Stimulated activated CD8-positive, alpha-beta memory T cell treated with anti-CD3 and anti-CD28 coated beads, Interleukin-4, amount 100 ng/mL, for 48 hours (primary cell): ENCODE results near the gene SLC12A7.
"Not testable (repeated sequence)": the region's sequence is repeated elsewhere in the genome, so short reads cannot be mapped to it uniquely, and the experiment has no call there.

ENCODE experiments used
- DNase-seq: peaks from one replicate; pipeline ENCODE4 v3.0.0-alpha.2; 2020

The SLC12A7 gene

DNA sequence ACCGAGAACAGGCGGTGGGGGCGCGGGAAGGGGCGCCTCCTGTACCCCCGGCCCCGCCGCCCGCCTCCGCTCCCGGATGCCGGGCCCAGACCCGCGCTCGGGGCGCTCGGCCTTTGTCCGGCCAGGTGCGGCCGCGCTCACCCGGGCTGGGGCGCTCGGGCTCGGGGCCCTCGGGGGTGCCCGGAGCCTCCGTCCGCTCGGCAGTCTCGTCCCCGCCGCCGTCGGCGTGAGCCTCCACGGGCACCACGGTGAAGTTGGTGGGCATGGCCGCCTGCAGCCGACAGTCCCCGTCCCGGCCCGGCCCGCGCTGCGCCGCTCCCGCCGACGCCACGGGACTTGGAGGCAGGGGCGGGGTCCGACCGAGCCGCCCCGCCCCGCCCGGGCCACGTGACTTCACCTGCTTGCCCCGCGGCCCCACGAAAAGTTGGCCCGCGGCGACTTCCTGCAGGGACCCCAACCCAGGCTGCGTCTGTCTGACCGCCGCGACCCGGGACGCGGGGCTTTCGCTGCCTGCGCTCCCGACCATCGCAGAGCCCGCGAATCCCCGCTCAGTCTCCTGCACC lies at the start of gene SLC12A7:
Gene SLC12A7 (minus strand): TSS at position 337 of the 563 bp plus-strand sequence. CDS start 72 bp downstream, at position 265.
- DNase-seq = peak; percentile 73

DNA sequence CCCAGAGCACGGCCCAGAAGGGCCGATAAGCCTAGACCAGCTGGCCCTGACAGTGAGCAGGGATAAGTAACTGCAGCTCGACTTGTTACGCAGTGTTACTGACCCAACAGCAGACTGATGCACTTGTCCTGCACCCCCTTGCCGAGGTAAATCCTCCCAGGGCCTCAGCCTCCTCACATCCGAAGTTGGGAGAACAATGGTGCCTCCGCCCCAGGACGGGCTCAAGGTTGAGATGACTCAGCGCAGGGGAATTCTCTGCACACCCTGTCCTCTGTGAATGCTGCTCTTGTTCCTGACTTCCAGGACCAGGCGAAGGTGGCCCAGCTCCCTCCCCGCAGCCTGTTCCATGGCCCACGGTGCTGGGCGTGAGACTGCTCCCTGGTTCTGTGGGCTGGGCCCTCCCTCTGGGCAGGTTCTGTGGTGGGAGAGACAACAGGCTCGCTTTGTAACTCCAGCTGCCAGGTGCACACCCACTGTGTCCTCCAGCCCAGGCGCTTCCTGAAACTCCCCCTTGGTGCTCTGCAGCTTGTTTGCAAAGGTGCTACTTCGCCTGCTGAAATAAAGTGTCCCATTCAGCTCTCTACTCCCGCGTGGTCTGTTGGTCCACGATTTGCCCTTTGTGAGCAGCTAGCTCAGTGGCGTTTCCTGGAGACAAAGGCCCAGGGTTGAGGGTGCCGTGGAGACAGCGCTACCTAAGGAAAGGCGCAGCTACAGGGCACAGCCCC lies 49.4 kb upstream of the SLC12A7 start:
- DNase-seq = no peak

- DNase-seq = no peak
Measured at GRCh38 chr5:1159774-1160406, 48.0 kb upstream of the SLC12A7 start.

GRCh38 chr5:1159341-1159675 lies 47.4 kb upstream of the SLC12A7 start:
- no peak for DNase-seq

- no peak for DNase-seq
Measured at GRCh38 chr5:1158647-1159340, 46.9 kb upstream of the SLC12A7 start.

DNA sequence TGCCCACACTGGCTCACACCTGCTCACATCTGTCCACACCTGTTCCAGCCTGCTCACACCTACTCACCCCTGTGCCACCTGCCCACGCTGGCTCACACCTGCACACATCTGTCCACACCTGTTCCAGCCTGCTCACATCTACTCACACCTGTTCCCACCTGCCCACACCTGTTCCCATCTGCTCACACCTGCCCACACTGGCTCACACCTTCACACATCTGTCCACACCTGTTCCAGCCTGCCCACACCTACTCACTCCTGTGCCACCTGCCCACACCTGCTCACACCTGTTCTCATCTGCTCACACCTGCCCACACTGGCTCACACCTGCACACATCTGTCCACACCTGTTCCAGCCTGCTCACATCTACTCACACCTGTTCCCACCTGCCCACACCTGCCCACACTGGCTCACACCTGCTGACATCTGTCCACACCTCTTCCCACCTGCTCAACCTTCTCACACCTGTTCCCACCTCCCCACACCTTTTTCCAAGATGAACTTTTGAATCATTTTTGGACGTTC lies 45.7 kb upstream of the SLC12A7 start:
- not testable (repeated sequence) for DNase-seq

DNA sequence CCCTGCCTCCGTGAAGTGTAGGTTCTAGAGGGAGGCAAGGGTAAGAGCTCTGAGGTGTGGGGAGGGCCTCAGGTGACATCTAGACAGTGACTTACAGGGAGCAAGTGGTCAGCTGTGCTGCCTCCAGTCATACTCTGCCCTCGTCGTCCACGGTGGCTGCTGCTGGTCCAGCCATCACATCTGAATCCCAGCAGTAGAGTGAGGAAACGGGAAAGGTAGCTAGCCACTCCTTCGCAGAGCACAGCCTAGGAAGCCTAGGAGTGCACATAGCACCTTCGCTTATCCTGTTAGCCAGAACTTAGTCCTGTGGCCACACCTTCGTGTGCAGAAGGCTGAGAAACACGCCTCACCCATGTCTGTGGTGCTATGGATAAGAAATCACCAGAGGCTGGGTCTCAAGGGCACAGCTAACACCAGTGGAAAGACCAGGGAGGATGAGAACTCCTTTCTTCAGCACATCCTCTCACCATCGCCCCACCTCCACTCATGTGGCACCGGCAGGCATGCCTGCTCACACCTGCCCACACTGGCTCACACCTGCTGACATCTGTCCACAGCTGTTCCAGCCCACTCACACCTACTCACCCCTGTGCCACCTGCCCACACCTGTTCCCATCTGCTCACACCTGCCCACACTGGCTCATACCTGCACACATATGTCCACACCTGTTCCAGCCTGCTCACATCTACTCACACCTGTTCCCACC lies 45.0 kb upstream of the SLC12A7 start:
- no peak for DNase-seq

DNA sequence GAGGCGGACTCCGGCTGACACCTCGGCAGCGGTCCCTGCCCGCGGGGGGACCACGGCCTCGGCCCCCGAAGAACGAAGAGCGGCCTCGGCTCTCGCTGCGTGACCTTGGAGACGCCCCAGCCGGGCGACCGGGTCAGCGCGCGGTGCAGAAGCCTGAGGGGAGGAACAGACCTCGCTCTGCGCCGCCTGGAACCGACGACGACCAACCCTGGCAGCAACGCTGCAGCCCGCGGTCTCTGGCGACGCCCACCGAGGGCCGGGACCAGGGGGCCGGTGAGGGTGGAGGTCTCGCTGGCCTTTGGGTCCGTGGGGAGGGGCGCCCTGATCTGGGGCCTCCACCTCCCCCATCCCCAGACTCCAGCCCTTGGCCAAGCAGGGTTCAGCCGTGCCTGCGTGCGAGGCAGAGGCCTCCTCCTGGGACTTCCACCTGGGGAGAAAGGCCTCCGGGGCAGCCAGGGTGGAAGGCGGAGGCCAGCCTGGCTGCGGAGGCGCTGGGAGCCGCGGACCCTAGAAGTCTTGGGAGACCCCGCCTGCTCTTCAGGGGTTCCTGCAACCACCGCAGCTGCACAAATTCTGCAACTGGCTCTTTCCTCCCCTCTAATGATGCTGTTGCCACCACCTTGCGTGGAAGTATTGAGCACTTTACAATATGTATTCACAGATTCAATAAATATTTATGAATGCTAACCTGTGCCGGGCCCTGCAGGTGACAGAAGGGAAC lies 44.3 kb upstream of the SLC12A7 start:
- no peak for DNase-seq

DNA sequence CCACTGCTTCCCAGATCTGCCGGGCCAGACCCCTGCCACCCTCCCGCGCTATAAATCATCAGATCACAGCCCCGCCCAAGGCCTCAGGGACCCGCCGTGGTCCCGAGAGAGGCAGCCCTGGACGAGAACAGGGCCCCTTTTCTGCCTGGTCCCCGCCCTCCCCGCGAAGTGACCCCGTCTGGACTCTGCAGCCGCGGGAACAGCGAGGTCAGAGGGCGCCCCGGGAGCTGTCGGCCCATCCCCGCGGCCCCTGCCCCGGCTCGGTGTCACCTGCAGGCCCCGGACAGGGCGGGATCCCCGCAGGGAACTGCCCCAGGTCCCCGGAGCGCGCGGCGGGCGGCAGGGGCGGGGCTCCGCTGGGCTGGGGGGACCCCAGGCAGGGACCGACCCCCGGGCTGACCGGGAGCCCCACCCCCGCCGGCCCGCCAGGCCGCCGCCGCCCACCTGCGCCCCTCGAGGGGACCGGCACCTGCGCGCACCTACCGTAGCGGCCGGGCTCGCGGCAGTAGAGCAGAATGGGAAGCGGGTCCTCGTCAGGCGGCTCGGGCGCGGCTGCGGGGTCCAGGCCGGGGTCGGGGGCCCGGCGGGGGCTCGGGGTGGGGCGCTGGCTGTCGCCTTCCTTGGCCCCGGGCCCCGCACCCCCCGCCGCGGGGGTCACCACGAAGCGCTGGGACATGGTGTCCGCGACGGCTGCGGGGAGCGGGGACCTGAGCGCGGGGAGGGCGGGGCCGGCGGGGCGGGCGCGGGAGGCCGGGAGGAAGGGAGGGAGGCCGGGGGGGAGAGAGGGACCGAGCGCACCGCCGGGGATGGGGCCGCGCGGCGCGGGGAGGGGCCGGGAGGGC lies 43.5 kb upstream of the SLC12A7 start:
- DNase-seq = no peak

DNA sequence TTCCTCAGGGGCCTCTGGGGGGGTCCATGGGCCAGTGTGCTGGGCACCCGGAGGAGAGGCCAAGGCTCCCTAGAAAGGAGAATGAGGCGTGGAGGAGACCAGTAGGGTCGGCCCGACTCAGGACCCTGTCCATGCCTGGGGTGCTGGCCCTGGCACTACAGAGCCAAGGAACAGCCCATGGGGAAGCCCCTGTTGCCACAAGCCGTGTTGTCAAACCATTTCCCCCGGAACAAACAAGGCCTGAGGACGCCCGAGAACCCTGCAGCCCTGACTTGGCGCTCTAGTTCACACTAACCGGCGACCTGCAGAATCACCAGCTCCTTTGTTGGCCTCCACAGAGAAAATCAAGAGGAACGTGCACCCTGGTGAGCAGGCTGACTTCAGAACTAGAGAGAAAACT lies 41.6 kb upstream of the SLC12A7 start:
- no peak for DNase-seq

DNA sequence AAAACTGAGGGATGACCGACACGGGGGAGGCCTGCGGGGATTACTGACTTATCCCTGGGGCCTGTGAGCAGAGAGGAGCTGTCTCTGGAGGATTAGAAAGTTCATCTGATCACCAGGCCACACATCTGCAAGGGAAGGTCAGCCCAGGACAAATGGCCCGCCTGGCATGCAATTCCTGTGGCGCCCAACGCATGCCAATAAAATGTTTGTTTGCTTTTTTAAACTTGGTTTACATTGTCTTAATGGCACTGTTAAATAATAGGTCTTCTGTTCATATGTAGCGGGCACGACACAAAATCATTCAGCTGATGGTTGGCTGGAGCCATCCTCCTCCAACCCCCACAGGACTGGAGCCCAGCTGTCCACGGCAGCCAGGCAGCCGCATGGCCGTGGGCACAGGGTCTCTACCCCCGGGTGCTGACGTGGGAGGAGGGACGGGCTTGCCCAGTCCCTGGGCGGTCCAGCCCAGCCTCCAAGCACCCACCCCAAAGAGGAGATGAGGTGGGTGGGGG lies 41.0 kb upstream of the SLC12A7 start:
- DNase-seq = no peak

GRCh38 chr5:1152156-1152555 lies 40.3 kb upstream of the SLC12A7 start:
- peak; percentile 28 for DNase-seq

DNA sequence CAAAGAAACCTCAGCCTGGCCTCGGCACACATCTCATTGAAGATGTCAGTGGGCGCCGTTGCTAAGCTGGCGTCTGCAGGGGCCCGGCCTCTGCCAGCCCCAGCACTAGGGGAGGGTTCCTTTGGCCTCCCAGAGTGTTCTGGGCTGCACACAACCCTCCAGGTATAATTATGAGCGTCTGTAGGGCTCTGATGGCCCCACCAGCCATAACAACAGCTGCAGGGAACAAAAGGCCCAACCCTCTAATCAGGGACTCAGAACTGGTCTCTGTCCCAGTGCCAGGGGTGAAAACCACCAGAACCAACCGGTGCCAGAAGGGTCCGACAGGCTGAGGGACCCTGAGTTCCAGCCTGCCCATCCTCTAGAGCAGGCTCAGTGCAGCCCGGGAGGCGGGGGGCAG lies 39.5 kb upstream of the SLC12A7 start:
- no peak for DNase-seq

DNA sequence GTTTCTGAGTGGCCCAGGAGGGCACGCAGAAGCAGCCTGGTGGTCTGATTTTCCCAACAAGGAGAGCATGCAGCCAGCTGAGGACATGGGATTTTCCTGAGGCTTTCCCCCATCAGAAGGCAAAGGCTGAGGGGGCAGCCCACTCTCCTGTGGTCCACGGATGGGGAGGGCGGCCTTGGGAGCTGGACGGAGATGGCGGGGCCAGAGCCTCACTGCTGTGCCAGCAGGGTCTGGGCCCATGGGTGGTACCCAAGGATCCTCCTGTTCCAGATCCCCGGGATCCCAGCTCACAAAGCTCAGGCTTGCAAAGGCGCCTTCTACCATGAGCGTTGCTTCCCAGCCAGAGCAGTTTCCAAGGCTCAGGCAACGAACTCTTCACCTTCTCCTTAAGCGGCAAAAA lies 39.0 kb upstream of the SLC12A7 start:
- no peak for DNase-seq

DNA sequence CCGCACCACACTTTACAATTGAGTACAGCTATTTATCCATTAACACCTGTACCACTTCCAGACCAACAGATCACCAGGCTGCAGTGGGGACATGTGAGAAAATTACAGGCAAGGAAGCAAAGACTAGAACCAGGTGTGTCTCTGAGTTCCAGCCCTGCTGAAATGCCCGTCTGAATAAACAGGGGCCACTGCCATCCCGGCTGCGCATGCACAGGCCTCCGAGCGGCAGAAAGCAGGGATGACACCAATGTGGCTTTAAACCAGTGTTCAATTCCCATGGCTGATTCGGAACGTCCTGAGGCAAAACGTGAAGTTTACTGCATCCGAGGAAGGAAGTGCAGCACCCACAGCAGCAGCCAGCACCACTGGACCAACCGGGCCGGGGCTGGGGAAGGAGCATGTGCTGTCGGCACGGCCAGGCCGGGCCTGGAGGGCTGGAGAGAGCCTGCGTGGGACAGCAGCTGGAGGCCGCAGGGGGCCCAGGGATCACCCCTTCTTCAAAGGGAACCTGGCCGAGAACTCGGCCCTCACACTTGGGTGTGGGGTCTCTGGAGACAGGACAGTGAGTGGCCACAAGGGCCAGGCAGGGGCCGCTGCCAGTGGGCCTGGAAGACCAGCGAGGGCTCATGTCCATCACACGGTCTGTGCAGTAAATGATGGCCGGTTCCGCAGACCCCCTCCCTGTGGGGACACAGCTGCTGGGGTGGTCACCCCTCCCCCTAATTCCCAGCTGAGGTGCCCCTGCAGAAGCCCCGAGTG lies 33.0 kb upstream of the SLC12A7 start:
- no peak for DNase-seq

- no peak for DNase-seq
Measured at GRCh38 chr5:1144089-1144488, 32.2 kb upstream of the SLC12A7 start.

- no peak for DNase-seq
Measured at GRCh38 chr5:1143670-1143951, 31.7 kb upstream of the SLC12A7 start.

GRCh38 chr5:1142886-1143669 lies 31.2 kb upstream of the SLC12A7 start:
- DNase-seq = no peak

DNA sequence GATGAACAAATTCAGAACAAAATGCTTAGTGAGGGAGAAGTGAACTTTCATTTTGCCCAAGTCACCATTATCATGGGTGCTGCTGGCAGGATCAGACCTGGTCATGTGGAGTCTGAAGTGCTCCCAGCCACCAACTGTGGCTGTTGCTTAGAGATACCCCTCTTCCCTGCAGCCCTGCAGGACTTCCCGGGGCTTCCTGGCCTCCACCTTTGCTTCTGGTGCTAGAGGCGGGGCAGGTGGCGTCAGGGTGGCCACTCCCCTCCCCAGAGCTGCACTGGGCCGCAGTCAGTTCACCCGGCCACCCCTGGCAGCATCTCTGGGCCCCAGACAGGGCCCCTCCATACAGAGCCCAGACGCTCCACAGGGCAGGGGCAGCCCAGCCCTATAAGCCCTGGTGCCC lies 30.0 kb upstream of the SLC12A7 start:
- no peak for DNase-seq

GRCh38 chr5:1140818-1141189 lies 28.9 kb upstream of the SLC12A7 start:
- DNase-seq = no peak
